CD4-positive, alpha-beta T cell treated with Interleukin-17A for 4 hours (primary cell): Measurements from ENCODE around the gene JUN.

ENCODE experiments used
- DNase-seq: peaks from one replicate; pipeline ENCODE4 v3.0.0-alpha.2; 2020; ENCODE audit warnings: mixed read lengths

Gene JUN

DNA sequence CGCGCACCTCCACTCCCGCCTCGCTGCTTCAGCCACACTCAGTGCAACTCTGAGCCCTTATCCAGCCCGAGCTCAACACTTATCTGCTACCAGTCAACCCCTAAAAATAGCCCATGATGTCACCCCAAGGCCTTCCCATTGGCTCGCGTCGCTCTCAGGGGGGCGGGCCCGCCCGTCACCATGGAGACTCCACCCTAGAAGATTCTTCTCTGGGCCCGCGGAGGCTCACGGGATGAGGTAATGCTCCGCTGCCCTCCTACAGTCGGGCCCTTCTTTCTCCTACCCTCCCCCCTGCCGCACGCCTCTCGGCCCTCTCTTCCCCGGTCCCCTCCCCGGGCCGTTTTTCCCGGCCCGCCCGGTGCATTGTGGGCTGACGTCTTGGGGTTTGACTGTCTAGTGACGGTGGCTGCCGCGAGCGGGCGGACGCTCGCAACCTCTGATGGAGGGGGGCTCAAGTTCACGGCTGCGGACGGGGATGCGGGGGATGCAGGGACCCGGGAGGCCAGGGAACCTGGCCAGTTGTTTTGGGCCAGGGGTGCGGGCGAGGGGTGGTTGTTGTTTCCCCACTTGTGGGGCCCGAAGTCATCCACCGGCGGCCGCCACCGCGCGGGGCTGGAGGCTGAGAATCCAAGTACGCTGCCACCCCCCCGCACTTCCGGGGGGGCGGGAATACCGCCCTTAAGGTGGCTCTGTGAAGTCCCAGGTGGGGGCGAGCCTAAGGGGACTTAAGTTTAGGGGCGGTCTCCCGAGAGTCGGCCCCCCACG is at the start of gene JUN:
Gene JUN, minus strand, starts transcription at position 55 of the 765 bp plus-strand sequence. CDS start 977 bp downstream, outside the sequence.
- DNase-seq, result peak; percentile 99

DNA sequence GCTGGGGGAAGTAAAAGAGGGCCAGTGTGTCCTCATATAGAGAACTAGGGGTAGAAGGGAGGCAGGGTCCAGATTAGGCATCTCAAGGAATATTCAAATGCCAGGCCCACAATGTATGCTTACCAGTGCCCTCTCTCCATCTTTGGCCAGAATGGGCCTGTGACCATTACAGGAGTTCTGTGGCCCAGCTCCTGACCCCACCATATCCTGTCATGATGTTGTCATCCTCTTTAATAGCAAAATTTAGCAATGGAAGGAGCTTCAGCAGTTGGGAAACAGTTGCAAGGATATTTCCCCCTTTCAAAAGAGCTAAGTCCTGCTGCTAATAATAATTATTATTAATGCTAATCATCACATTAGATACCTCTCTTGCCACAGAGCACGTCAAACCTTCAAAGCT is 49.3 kb upstream of the JUN start:
- DNase-seq, result no peak

DNA sequence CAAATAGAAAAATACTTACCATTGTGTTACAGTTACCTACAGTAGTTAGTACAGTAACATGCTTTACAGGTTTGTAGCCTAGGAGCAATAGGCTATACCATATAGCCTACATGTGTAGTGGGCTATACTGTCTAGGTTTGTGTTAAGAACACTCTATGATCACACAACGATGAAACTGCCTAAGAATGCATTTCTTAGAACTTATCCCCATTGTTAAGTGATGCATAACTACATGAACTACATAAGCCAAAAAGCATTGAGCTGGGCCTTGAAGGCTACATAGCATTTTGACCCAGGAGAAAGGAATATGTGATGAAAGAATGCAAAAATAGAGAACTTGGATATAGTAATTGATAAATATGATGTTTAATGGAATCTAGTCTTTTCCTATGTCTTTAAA is 46.4 kb upstream of the JUN start:
- DNase-seq, result no peak

DNA sequence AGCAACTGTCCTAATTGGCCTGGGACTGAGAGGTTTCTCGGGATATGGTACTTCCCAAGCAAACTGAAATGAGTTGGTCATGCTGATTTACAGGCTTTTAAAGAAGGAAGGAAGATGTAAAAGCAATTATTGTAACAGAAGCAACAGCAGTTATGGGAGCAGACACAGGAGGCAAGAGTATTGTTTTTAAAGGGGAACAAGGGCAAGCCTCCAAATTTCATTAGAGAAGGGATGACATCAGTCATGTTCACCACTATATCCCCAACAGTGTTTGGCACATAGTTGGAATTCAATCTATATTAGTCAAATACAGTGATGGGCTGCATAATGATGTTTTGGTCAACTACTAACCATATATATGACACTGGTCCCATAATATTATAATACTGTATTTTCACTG is 46.0 kb upstream of the JUN start:
- no peak for DNase-seq

DNA sequence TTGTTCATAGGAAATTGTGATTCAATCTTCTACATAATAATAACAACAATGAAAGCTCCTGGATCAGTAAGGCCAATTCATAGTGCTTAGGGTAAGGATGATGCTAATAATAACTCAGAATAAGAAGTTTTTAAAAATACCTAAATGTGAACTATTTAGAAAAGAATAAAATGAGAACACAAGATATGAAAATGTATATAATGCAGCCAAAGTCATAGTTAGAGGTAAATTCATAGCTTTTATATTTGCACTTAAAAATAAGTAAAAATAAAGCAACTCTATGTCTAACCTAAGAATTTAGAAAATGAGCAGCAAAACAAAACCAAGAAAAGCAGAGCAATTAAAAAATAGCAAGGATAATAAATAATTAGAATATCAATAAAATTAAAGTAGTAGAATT is 43.5 kb upstream of the JUN start:
- DNase-seq, result no peak

DNA sequence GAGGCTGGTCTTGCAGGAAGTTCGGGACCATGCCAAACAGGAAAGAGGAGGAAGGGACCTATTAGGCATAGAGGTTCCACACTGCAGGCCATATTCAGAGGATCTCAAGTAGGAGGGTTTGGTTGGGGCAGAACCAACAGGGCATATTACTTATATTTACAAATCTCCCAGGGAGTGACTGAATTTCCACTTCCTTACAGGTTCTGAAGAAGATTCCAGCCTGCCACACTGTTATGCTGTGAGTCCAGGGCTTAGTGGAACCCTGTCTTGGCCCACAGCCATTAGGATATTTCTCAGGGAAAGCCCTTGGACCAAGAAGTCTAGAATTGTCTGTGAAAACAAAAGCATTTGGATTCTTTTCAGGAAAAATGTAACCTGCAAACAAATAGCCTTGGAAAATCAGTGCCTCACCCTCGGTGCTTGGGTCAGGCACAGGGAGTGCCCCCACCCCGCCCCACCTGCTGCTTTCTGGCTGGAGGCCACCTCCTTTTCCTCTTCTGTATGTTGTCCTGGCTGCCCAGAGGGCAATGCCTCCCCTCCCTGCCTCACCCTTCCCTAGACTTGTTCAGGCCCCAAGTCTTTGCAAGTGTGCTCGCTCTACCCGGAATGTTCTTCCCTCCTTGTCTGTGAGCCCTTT is 41.0 kb upstream of the JUN start:
- DNase-seq, result no peak

DNA sequence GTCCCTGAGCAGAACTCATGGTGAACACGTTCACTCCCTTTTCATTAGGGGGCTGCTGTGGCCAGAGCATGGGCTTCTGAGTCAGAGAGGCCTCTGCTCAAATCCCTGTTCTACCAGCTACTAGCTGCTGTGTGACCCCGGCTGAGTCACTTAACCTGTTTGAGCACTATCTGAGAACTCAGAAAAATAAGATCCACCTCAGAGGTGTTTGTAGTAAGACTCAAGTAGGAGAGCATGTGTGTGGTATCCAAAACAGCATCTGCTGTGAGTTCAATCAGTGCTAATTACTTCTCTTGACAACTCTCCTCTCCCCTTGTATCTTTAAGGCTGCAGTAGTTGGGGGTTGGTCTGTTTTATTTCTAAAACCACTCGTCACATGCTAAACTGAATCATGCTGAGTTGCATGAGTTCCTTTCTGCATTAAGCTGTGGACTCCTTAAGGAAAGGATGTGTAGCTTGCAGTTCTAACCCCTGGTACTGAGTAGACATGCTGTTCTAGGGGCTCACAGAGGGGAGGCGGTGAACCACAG is 39.7 kb upstream of the JUN start:
- DNase-seq, result no peak

DNA sequence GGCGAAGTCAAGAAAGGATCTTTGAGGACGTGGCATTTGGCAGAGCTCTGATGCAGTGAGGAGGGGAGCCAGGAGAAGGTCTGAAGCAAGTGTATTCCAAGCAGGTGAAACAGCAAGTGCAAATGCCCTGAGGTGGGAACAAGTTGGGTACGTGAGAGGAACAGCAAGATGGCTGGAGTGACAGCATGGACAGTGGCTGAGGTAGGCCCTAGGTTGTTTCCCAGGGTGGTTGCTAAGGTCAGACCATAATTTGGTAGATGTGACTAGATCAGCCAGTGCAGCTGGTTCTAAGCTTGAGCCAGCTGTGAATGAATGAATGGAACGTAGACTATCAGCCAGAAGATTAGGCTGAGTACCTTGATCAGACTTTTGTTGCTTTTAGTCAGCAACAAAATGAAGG is 37.5 kb upstream of the JUN start:
- no peak for DNase-seq

DNA sequence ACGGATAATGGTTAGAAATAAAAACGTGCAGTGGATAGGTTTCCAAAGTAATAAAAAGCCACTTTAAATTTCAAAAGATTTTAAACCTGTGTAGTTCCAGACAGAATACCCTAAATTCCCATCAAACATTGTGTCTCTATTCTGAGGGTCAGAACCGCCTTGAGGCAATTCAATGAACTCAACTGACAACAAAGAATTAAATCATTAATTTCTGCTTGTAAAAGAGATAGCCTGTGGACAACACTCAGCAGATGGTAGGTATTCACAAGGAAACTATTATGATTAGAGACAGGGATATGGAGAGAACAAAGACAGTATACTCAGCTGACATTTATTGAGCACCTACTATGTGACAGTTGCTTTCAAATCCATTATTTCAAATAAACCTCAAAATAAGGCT is 35.1 kb upstream of the JUN start:
- no peak for DNase-seq

DNA sequence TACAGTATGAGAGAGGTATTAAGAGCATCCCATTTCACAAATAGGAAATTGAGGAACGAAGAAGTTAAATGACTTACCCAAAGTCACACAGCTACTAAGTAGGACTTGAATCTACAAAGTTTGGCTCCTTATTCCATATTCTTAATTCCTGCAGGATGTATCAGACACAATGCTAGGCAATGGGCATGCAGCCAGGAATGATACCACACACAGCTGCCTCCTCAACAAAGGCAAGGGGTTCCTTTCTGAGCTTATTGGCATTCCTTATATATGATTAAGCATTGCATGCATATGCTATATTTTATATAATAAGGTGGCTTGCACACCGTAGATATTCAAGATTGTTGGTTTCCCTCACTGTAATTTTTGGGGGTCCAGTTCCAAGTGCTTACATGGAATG is 34.2 kb upstream of the JUN start:
- no peak for DNase-seq

DNA sequence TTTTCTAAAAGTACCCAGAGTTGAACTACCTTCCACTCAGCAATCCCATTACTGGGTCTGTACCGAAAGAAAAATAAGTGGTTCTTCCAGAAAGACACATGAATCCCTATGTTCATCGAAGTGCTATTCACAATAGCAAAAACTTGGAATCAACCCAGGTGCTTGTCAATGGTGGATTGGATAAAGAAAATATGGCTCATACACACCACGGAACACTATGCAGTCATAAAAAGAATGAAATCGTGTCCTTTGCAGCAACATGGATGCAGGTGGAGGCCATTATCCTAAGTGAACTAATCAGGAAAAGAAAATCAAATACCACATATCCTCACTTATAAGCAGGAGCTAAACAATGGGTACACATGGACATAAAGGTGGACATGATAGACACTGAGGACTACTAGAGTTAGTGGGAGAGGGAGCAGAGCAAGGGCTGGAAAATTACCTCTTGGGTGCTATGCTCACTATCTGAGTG is 32.9 kb upstream of the JUN start:
- no peak for DNase-seq

DNA sequence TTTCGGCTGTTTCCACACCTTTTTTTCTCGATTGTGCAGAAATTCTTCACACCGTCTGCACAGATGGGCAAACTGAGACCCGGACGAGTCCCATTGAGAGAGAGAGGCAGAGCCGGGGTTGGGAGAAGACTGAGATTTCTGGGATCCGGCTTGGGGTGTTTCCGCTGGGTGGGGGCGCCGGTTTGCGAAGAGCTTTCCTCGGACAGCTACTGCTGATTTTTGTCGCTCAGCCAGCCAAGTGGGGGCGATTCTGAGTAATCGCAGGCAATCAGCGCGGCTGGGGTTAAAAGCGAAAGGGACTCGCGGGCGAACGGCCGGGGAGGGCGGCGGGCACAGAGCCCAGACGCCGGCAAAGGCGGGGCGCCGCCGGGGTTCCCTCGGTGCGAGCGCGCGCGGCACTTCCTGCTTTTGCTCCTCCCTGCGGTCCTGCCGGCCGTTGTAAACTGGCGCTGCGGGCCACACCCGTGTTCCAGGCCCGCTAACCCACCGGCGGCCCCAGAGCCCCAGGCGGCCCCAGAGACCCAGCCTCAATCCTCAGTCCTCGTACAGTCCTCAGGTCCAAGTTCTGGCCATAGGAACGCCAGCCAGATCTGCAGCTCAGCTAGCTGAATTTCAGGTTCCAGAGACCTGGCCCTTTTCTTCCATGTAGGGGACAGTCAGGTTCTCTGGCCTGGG is 32.4 kb upstream of the JUN start:
- peak; percentile 91 for DNase-seq

DNA sequence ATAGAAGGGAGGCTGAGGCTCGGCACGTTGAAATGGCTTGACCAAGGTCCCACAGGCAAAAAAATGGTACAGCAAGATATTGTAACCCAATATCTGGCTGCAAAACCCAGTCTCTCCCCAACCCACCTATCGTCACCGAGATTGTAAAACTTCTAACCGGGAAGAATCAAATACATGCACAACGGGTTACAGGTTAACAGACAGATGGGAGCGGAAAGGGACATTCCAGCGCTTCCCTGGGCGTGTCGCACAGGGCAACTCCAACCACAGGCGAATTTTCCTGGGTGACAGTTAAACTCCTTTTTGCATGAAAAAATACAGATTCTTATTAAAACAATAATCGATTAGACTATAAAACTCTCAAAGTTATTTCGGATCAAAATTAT is 31.8 kb upstream of the JUN start:
- peak; percentile 15 for DNase-seq

DNA sequence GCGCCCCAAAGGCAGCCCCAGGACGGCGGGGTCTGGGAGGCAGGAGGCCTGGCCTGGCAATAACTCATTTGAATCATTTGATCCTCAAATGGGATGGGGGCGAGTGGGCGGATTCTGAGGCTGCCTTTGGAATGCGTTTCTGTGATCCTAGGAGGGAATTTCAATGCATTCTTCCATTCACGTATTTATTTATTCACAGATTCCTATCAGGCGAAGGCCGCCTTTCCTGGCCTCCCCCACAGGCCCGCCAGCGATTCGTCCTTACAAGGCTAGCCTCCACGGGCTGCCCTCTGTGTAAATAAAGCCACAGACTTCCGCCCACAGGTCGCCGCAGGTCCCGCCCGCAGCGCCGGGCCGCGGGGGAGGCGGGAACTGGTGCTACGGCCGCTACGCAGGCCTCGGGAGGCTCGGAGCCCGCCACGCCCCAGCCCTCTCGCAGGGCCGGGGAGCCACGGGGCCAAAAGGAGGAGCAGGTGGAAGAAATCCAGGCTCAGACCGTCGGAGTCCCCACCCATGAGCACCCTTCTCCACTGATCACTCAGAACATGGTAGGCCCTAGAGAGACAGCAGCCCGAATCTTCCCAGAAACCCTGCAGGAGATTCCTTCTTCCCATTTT is 31.3 kb upstream of the JUN start:
- peak; percentile 61 for DNase-seq

DNA sequence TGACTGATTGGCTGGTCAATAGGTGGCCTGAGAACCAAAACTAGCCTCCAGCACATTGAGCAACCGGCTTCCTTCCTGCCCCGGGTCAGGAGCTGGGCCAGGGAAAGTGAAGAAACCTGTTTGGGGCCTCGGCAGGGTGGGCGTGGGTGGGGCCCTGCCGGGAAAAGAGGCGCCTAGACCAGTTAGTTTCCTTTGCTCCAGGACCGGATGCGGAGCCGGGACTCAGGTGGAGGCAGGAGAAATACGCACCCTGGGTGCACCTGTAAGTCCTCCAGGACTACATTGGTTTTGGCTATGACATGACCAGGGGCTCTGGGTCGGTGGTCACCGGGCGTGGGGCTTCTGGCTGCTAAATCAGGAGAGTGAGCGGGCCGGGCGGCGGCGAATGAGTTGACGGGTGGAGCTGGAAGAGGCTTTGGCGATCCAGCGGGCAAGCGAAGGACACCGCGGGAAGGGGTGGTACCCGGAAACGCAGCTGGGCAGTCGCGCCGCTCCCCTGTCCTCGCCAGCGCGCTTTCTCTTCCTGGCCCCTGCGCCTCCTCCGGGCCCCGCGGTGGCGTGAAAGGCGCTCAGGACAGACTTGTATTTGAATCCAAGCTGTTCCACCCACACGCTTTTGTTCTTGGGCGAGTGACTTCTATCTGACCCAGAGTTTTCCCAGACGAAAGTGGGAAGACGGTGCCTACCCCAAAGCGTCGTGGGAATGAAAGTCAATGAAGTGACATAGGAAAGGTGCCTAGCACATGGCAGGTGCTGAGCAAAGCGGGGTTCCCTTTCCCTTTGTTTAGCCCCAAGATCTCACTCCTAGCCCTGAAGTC is 30.6 kb upstream of the JUN start:
- DNase-seq, result no peak

DNA sequence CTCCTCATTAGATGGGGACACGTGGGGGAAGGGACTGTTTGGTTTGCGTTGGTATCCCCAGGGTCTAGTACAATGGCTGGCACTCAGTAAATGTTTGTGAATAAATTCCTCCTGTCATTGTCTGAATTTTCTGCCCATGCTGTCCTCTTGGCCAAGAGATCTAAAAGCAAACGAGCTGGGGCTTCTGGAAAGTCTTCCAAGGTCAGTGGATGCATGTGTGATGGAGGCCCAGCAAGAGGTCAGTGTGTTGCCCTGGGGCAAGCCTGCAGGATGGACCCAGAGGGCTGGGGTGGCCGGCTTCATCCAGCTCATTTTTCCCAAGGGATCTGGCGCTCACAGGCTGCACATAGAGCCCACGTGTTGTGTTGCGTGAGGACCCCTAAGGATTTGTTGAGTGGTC is 30.0 kb upstream of the JUN start:
- DNase-seq, result no peak

DNA sequence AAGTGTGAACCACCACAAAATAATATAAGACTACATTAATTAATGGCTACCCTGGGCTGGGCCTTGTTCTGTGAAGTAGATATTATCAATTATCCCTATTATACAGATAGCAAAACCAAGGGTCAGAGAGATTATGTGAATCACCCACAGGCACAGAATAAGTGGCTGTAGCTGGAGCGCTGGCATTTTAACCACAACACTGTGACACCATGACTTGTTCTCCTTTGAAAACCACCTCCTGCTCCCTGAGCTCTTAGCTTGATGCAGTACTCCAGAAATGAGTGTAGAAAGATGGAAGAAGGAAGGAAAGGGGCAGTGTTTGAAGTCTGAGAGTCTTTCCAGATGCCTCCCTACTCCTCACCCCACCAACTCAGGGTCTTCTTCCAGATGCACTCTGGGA is 29.5 kb upstream of the JUN start:
- peak; percentile 16 for DNase-seq

DNA sequence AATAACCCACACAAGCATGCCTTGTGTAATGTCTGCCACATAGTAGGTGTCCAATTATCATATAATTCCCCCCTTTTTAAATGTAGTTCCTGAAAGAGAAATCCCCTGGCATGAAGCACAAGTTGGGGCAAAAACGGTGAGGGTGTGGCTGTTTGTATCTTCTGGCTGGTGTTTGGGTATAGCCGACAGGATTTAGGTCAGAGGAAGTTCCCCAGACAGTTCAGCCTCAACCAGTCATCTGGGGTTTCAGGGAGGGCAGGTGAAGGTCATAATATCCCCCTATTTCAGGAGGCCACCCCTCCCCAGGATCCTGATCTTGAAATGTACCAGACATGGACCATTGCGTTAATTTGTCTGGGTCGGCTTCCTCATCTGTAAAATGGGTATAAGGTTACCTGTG is 29.1 kb upstream of the JUN start:
- peak; percentile 67 for DNase-seq

DNA sequence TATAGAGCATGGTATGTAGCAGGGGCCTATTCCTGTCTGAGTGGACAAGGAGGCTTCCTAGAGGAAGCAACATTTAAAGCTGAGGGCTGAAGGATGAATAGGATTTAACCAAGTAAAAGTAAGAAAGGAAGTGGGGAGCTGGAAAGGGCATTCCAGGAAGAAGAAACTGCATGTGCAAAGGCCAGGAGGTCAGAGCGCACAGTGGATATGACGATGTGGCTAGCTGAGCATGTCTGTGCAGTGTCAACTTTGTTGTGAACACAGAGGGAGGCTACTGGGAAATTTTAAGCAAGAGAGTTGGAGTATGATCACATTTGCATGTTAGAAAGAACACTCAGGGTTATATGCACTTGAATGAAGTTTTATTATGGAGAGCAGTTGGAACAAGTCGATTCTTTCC is 28.6 kb upstream of the JUN start:
- DNase-seq, result no peak

DNA sequence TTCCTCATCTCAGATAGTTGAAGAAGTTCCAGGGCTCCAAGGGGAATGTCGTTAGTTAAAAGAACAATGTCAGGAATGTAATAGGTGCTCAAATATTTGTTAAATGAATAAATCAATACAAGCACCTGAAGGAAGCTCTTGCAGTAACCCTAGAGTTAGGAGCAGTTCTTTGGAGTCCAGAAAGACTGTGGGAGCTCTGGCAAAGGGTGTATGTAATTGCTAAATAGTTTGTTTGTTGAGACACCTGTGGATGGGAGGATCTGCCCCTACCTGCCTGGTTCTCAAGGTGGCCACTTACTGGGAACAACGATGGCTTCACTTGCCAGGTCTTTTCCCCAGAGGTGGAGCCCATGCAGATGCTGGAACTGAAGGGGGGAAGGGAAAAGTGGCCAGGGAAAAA is 27.5 kb upstream of the JUN start:
- no peak for DNase-seq

DNA sequence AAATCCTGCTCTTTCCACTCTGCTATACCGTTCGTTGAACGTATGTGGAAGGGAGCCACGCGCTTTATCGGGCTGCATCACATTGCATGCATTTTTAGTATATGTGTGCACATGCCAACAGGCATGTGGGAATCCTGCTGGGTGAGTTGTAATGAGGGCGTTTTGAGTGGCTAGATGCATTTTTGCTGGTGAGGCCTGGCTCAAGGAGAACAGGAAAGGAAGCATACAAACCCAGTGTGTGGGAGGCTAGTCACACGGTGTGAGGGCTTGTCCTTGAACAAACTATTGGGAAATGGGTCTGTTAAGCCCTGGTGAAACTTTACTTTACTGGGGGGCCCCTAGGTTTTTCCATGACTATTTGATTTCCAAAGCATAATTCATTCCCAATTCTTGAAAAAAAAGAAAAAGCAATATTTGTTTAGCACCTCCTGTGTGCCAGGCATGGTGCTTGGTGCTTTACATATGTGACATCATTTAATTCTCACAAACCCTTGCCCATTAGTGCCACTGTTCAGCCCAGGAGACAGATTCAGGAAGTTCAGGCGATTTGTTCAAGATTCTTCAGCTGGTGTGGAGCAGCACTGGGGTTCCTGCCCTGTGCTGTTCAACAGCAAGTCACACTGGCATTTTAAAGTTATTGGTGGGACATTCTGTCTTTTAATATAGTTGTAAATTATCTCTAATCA is 25.6 kb upstream of the JUN start:
- no peak for DNase-seq

DNA sequence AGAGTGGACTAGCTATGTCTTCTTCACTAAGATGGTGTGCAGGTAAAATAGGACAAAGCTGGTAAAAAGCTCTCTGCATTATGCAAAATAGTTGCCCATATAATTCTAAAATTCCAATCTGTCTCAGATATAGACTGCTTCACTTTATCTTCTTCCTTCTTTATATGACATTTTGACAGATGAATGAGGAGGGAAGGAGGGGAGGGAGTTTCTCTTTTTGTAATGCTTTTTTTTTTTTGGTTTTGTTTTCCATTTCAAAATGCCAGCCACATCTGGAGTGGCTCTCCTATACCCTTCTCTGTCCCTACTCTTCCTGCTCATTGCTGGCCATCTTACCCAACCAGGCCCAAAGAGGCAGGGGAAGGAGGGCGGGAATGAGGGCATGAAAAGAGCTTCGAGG is 24.2 kb upstream of the JUN start:
- DNase-seq, result no peak
